Osteocyte (in vitro differentiated cells): ENCODE data around the gene GHDC. TPM values are rescaled to one million over a fixed set of nuclear protein-coding genes. Genes with fewer than 3 reads are reported as not detected.

ENCODE experiments used
- DNase-seq: peaks from one replicate; pipeline ENCODE4 v3.0.0; 2021; ENCODE audit warnings: mixed read lengths; ENCODE audit not compliant: unreplicated experiment; ENCODE audit errors: extremely low spot score
- H3K27ac Mint-ChIP-seq: one replicate; pipeline ENCODE4 v1.8.0; 2021; ENCODE audit warnings: mild to moderate bottlenecking, mixed read lengths; ENCODE audit not compliant: unreplicated experiment
- H3K27me3 Mint-ChIP-seq: one replicate; pipeline ENCODE4 v1.8.0; 2021; ENCODE audit warnings: mixed read lengths; ENCODE audit not compliant: unreplicated experiment
- H3K36me3 Mint-ChIP-seq: one replicate; pipeline ENCODE4 v1.8.0; 2021; ENCODE audit warnings: mixed read lengths; ENCODE audit not compliant: unreplicated experiment
- H3K4me1 Mint-ChIP-seq: one replicate; pipeline ENCODE4 v1.8.0; 2021; ENCODE audit warnings: mixed read lengths; ENCODE audit not compliant: unreplicated experiment
- H3K4me3 Mint-ChIP-seq: one replicate; pipeline ENCODE4 v1.8.0; 2021; ENCODE audit warnings: mild to moderate bottlenecking, moderate library complexity, mixed read lengths; ENCODE audit not compliant: unreplicated experiment
- H3K9me3 Mint-ChIP-seq: one replicate; pipeline ENCODE4 v1.8.0; 2021; ENCODE audit warnings: mixed read lengths; ENCODE audit not compliant: unreplicated experiment
- CTCF ChIP-seq: fragments of 200-600 bp; sonication (generic); IDR thresholded peaks from 2 replicates; pipeline ENCODE4 v1.5.0; 2021; ENCODE audit warnings: antibody characterized with exemption, mild to moderate bottlenecking, moderate library complexity
- total RNA-seq: library from RNA; stranded (reverse); gene quantifications from 2 replicates; pipeline ENCODE4 v1.2.1, GENCODE V29; 2021

Gene GHDC
- total RNA-seq, 1 donor from 2014 or later: 7.3 TPM

DNA sequence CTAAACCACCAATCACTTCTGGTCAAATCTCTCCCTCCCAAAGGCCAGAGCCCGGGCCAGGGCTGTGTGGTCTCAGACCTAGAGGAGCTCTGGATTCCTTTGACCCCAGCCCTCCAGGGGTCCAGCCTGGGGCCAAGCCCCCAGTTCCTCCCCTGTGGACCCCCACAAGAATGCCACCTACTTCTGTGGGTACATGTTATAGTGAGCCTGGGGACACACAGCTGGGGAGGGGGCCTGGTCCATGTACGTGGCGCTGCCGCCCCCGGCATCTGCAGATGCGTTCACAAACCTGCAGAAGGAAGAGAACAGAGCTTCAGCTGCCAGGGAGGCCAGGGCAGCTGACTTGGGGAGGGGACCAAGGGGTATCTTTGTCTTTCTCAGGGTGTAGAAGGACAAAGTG is 7.9 kb upstream of the GHDC start:
- DNase-seq: no peak
- TF ChIP-seq CTCF: no peak
- H3K9me3 Mint-ChIP-seq: no peaks in the 10 kb centered on the region
- H3K36me3 Mint-ChIP-seq: peaks cover 28% of the 10 kb centered on the region
- no peaks in the 10 kb centered on the region for H3K4me1 Mint-ChIP-seq
- H3K27ac Mint-ChIP-seq: no peak overlapping the region
- H3K27me3 Mint-ChIP-seq: no peaks in the 10 kb centered on the region
- H3K4me3 Mint-ChIP-seq: no peak overlapping the region

DNA sequence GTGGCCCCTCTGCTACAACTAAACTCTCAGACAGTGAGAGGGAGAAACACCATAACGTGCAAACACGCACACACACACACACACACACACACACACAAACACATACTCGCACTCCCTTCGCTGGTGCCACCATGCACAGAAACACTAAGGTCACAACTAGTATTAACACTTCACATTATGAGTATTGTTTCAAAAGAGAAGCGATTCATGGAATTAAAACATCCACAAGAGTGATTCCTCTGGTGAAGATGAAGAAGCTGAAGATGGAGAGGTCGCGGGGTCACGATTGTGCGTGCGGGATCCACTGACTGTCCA is 7.1 kb upstream of the GHDC start:
- Mint-ChIP-seq H3K9me3 (no peaks in the 10 kb centered on the region), H3K4me1 (no peaks in the 10 kb centered on the region), H3K36me3 (peaks cover 25% of the 10 kb centered on the region), H3K27ac (no peak overlapping the region), H3K27me3 (no peaks in the 10 kb centered on the region), H3K4me3 (no peak overlapping the region)
- no peak for TF ChIP-seq CTCF
- no peak for DNase-seq

GRCh38 chr17:42200706-42201457 is 6.6 kb upstream of the GHDC start:
- Mint-ChIP-seq H3K4me3 (no peak overlapping the region), H3K27ac (no peak overlapping the region), H3K9me3 (no peaks in the 10 kb centered on the region), H3K27me3 (no peaks in the 10 kb centered on the region), H3K4me1 (no peaks in the 10 kb centered on the region), H3K36me3 (peaks cover 25% of the 10 kb centered on the region)
- no peak for TF ChIP-seq CTCF
- DNase-seq: no peak

DNA sequence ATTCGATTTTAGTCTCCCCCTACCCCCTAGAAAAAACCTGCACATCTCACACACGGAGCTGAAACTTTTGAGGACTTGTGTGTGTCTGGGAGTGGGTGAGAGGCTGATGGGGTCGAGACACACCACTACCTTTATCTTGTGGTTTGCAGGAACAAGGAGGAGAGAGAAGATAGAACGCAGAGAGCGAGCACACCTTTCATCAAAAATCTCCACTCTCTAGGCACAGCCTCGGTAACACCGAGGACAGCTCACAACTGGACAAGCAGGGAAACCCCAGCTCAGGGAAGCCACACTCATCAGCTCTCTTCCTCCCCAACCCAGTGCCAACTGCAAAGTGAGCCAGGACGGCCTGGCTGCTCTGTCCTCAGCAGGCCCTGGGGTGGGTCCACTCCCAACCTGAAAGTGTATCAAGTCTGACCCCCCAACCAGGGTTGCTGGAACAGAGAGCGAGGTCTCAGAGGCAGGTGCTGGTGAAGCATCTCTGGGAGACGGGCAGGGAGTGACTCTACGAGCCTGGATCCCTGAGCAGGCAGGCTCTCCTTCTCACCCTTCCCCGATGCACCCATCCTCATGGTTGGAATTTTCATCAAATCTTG is 5.2 kb upstream of the GHDC start:
- no peaks in the 10 kb centered on the region for H3K9me3 Mint-ChIP-seq
- no peaks in the 10 kb centered on the region for H3K27me3 Mint-ChIP-seq
- DNase-seq: no peak
- H3K4me3 Mint-ChIP-seq: no peak overlapping the region
- no peak for TF ChIP-seq CTCF
- peaks cover under 1% of the 10 kb centered on the region for H3K4me1 Mint-ChIP-seq
- no peak overlapping the region for H3K27ac Mint-ChIP-seq
- H3K36me3 Mint-ChIP-seq: peaks cover 19% of the 10 kb centered on the region

DNA sequence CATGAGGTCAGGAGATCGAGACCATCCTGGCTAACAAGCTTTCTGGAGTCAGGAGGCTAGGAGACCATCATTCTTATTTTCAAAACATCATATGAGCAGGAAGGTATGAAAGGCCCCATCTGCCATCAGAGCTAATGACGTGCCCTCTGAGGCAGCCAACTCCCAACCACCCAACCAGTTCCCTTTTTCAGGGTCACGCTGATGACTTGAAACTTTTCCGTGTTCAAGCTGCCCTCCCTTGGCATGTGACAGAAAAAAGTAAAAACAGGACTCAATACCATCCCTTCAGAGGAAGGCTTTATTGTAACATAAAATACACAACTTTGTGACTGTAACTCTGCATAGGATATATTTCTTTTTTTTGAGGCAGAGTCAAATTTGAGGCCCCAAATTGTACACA is 4.6 kb upstream of the GHDC start:
- no peak for DNase-seq
- Mint-ChIP-seq H3K36me3 (peaks cover 15% of the 10 kb centered on the region), H3K4me1 (peaks cover 4% of the 10 kb centered on the region), H3K27ac (no peak overlapping the region), H3K4me3 (no peak overlapping the region), H3K9me3 (no peaks in the 10 kb centered on the region), H3K27me3 (no peaks in the 10 kb centered on the region)
- no peak for TF ChIP-seq CTCF
